ENCODE data around the gene SLC2A6. TPM values are rescaled to one million over a fixed set of nuclear protein-coding genes. Genes with fewer than 3 reads are reported as not detected.

SLC2A6 gene
- total RNA-seq, 1 donor from 2014 or later = 10.5 TPM

DNA sequence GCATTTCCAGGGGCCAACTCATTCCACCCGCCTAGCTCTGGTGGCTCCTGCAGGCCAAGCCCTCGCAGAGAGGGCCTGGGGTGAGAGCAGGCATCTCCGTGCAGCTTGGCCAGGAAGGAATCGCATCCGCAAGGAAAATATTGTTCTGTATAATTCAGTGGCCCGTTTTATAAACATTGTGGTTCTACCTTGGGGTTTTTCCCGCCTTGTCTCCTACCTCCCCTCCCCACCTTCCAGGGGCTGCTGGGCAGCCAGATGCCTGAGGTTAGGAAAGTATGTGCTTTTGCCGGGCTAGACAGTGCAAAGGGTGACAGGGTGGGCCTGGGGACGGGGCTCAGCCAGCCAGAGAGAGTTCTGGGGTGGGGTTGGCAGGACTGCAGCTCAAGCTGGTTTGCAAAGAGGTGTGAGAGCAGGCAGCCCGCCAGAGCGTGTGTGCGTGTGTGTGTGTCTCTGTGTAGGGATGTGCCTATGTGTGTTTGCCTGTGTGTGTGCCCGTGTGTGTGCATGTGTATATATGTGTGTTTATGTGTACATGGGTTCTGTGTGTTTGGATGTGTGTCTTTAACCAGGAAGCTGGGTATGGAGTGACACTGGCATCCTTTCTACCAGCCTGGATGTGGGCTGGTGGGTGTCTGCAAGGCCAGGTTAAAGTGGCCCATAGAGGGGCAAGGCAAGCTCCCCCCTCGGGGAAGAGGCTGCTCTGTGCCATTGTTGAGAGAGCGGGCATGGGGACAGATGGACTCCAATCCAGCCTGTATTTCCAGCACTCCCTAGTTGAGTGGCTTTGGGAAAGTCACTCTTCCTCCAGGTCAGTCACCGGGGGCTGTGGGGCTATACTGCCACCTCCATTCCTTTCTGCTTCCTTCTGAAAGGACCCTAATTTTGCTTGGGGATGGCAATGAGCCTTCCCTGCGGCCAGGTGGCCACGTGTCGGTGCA, 10.6 kb upstream of the SLC2A6 start:
- no peak for TF ChIP-seq CTCF (IDR thresholded peaks at IDR 0.05)
- intact Hi-C loops (cut with DNase I) = no loop called here
- DNase-seq = peak; percentile 43
- Histone ChIP-seq H3K36me3 (no peaks in the 10 kb centered on the region), H3K4me3 (no peak overlapping the region), H3K9me3 (no peaks in the 10 kb centered on the region), H3K4me1 (peaks cover 9% of the 10 kb centered on the region), H3K27me3 (ENCODE audit: low read depth) (no peaks in the 10 kb centered on the region), H3K27ac (no peak overlapping the region)
- ATAC-seq = no peak

- no peak for TF ChIP-seq CTCF (IDR thresholded peaks at IDR 0.05)
- peak; percentile 32 for DNase-seq
- no peak overlapping the region for H3K4me3 ChIP-seq
- H3K9me3 ChIP-seq = no peaks in the 10 kb centered on the region
- intact Hi-C loops (cut with DNase I) = no loop called here
- H3K36me3 ChIP-seq = no peaks in the 10 kb centered on the region
- no peak overlapping the region for H3K27ac ChIP-seq
- H3K4me1 ChIP-seq = peaks cover 9% of the 10 kb centered on the region
- no peak for ATAC-seq
- peaks cover under 1% of the 10 kb centered on the region for H3K27me3 ChIP-seq (ENCODE audit: low read depth)
These were observed 9.9 kb upstream of the SLC2A6 start for GRCh38 chr9:133488686-133489252.

GRCh38 chr9:133487331-133487725, 8.4 kb upstream of the SLC2A6 start:
- DNase-seq (peak; percentile 36), ATAC-seq (no peak)
- Histone ChIP-seq H3K27me3 (ENCODE audit: low read depth) (peaks cover 4% of the 10 kb centered on the region), H3K36me3 (no peaks in the 10 kb centered on the region), H3K4me3 (no peak overlapping the region), H3K4me1 (peaks cover 9% of the 10 kb centered on the region), H3K9me3 (no peaks in the 10 kb centered on the region), H3K27ac (peak overlapping the region; percentile 41)
- TF ChIP-seq CTCF (IDR thresholded peaks at IDR 0.05) = no peak
- intact Hi-C loops (cut with DNase I) = no loop called here

GRCh38 chr9:133485531-133486260, 6.8 kb upstream of the SLC2A6 start:
- Histone ChIP-seq H3K4me3 (no peak overlapping the region), H3K4me1 (peaks cover 9% of the 10 kb centered on the region), H3K36me3 (no peaks in the 10 kb centered on the region), H3K27ac (no peak overlapping the region), H3K9me3 (no peaks in the 10 kb centered on the region), H3K27me3 (ENCODE audit: low read depth) (peaks cover 4% of the 10 kb centered on the region)
- TF ChIP-seq CTCF (IDR thresholded peaks at IDR 0.05) = no peak
- intact Hi-C loops (cut with DNase I) = no loop called here
- DNase-seq (peak; percentile 48), ATAC-seq (peak; percentile 26 to 35)

- Histone ChIP-seq H3K4me1 (peaks cover 10% of the 10 kb centered on the region), H3K27me3 (ENCODE audit: low read depth) (peaks cover 4% of the 10 kb centered on the region), H3K27ac (no peak overlapping the region), H3K36me3 (no peaks in the 10 kb centered on the region), H3K9me3 (no peaks in the 10 kb centered on the region), H3K4me3 (no peak overlapping the region)
- no peak for TF ChIP-seq CTCF (IDR thresholded peaks at IDR 0.05)
- DNase-seq (peak; percentile 44), ATAC-seq (no peak)
- intact Hi-C loops (cut with DNase I) = no loop called here
These were observed 6.0 kb upstream of the SLC2A6 start for GRCh38 chr9:133484671-133485437.
